IPS-18c (cell line): Measurements from ENCODE around the gene SLC5A1.

Experiments
- H3K4me3 ChIP-seq: 2 replicates; pipeline ENCODE4 v1.7.0; 2013; ENCODE audit warnings: low read depth, mild to moderate bottlenecking, low read length, moderate library complexity; ENCODE audit not compliant: insufficient read depth
- H3K9me3 ChIP-seq: one replicate; pipeline ENCODE4 v1.6.1; 2013; ENCODE audit warnings: mild to moderate bottlenecking, low read length, moderate library complexity; ENCODE audit not compliant: control insufficient read depth, insufficient read depth

Gene SLC5A1

GRCh38 chr22:32043391-32043790, 330 bp downstream of the SLC5A1 start:
- Histone ChIP-seq H3K9me3 (no peaks in the 10 kb centered on the region), H3K4me3 (no peak overlapping the region)

GRCh38 chr22:32044477-32044876, 1.4 kb downstream of the SLC5A1 start:
- Histone ChIP-seq H3K4me3 (no peak overlapping the region), H3K9me3 (no peaks in the 10 kb centered on the region)

- H3K4me3 ChIP-seq, result no peak overlapping the region
- no peaks in the 10 kb centered on the region for H3K9me3 ChIP-seq
Observed at GRCh38 chr22:32044913-32045312, 1.9 kb downstream of the SLC5A1 start.

- H3K4me3 ChIP-seq, result no peak overlapping the region
- H3K9me3 ChIP-seq, result no peaks in the 10 kb centered on the region
Observed at GRCh38 chr22:32048069-32048468, 5.0 kb downstream of the SLC5A1 start.

- no peak overlapping the region for H3K4me3 ChIP-seq
- H3K9me3 ChIP-seq, result no peaks in the 10 kb centered on the region
Observed at GRCh38 chr22:32050678-32051515, 7.8 kb downstream of the SLC5A1 start.

GRCh38 chr22:32052244-32052643, 9.2 kb downstream of the SLC5A1 start:
- H3K9me3 ChIP-seq, result no peaks in the 10 kb centered on the region
- H3K4me3 ChIP-seq, result no peak overlapping the region

- Histone ChIP-seq H3K4me3 (no peak overlapping the region), H3K9me3 (no peaks in the 10 kb centered on the region)
Observed at GRCh38 chr22:32052936-32053791, 10.1 kb downstream of the SLC5A1 start.

- H3K9me3 ChIP-seq, result no peaks in the 10 kb centered on the region
- H3K4me3 ChIP-seq, result no peak overlapping the region
Observed at GRCh38 chr22:32055069-32055468, 12.0 kb downstream of the SLC5A1 start.

GRCh38 chr22:32058656-32059260, 15.7 kb downstream of the SLC5A1 start:
- no peaks in the 10 kb centered on the region for H3K9me3 ChIP-seq
- H3K4me3 ChIP-seq, result no peak overlapping the region

- H3K4me3 ChIP-seq, result no peak overlapping the region
- no peaks in the 10 kb centered on the region for H3K9me3 ChIP-seq
Observed at GRCh38 chr22:32059426-32059825, 16.4 kb downstream of the SLC5A1 start.

- Histone ChIP-seq H3K9me3 (no peaks in the 10 kb centered on the region), H3K4me3 (no peak overlapping the region)
Observed at GRCh38 chr22:32063701-32064100, 20.6 kb downstream of the SLC5A1 start.

- Histone ChIP-seq H3K4me3 (no peak overlapping the region), H3K9me3 (no peaks in the 10 kb centered on the region)
Observed at GRCh38 chr22:32066820-32067219, 23.8 kb downstream of the SLC5A1 start.

- H3K9me3 ChIP-seq, result no peaks in the 10 kb centered on the region
- H3K4me3 ChIP-seq, result no peak overlapping the region
Observed at GRCh38 chr22:32067613-32068012, 24.6 kb downstream of the SLC5A1 start.

- no peak overlapping the region for H3K4me3 ChIP-seq
- no peaks in the 10 kb centered on the region for H3K9me3 ChIP-seq
Observed at GRCh38 chr22:32069579-32070372, 26.7 kb downstream of the SLC5A1 start.

GRCh38 chr22:32073262-32073661, 30.2 kb downstream of the SLC5A1 start:
- no peaks in the 10 kb centered on the region for H3K9me3 ChIP-seq
- H3K4me3 ChIP-seq, result no peak overlapping the region

- no peak overlapping the region for H3K4me3 ChIP-seq
- H3K9me3 ChIP-seq, result no peaks in the 10 kb centered on the region
Observed at GRCh38 chr22:32073823-32074380, 30.8 kb downstream of the SLC5A1 start.
